Lower leg skin (tissue), 3 donors: Measurements from ENCODE around the gene KMO.

Experiments
- POLR2A ChIP-seq, 2 donors: fragments of 450-650 bp; IDR thresholded peaks; one replicate each; pipeline ENCODE4 v1.6.1; 2016 to 2017; ENCODE audit warnings: antibody characterized with exemption in 2 of 2, mild to moderate bottlenecking in 1 of 2, moderate library complexity in 1 of 2
- TF ChIP-seq, protein P1 (sequence below), 3 donors: fragments of 450-650 bp; IDR thresholded peaks; one replicate each; pipeline ENCODE4 v1.5.1; 2016; ENCODE audit warnings: antibody characterized with exemption in 3 of 3, mild to moderate bottlenecking in 3 of 3, moderate library complexity in 2 of 3

DNA sequence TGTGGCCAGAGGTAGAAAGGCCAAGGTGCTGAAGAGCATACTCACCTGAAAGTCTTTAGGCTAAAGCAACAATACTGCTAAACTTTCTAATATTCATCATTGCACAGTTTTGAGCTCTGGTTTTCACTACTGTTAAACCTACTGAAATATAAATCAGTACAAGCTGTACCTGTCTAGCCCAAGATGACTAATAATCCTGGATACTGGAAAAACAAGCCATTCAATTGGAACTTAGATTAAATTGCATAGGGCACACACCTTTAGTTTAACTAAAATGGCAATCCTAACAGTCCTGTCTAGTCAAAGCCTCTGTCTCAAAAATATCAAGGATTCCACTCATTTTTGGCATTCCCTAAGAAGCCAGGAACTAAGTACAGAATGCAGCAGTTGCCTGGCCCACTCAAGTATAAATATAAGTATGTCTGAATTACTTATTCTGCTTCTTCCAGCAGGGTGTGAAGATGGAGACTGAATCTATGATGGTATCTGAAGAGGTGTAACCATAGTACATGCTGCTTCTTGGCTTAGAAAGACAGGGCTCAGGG, 104.9 kb downstream of the KMO start:
- TF ChIP-seq, protein P1, sequence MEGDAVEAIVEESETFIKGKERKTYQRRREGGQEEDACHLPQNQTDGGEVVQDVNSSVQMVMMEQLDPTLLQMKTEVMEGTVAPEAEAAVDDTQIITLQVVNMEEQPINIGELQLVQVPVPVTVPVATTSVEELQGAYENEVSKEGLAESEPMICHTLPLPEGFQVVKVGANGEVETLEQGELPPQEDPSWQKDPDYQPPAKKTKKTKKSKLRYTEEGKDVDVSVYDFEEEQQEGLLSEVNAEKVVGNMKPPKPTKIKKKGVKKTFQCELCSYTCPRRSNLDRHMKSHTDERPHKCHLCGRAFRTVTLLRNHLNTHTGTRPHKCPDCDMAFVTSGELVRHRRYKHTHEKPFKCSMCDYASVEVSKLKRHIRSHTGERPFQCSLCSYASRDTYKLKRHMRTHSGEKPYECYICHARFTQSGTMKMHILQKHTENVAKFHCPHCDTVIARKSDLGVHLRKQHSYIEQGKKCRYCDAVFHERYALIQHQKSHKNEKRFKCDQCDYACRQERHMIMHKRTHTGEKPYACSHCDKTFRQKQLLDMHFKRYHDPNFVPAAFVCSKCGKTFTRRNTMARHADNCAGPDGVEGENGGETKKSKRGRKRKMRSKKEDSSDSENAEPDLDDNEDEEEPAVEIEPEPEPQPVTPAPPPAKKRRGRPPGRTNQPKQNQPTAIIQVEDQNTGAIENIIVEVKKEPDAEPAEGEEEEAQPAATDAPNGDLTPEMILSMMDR (IDR thresholded peaks at IDR 0.05): no peak
- TF ChIP-seq POLR2A (IDR thresholded peaks at IDR 0.05): no peak
